HG03139 (cell line): ENCODE measurements around the gene GPX4.

ENCODE experiments used
- ATAC-seq: cut with Tn5 transposase; IDR thresholded peaks from one replicate; pipeline ENCODE4 v1.9.1; 2021; ENCODE audit not compliant: unreplicated experiment

GPX4 gene

DNA sequence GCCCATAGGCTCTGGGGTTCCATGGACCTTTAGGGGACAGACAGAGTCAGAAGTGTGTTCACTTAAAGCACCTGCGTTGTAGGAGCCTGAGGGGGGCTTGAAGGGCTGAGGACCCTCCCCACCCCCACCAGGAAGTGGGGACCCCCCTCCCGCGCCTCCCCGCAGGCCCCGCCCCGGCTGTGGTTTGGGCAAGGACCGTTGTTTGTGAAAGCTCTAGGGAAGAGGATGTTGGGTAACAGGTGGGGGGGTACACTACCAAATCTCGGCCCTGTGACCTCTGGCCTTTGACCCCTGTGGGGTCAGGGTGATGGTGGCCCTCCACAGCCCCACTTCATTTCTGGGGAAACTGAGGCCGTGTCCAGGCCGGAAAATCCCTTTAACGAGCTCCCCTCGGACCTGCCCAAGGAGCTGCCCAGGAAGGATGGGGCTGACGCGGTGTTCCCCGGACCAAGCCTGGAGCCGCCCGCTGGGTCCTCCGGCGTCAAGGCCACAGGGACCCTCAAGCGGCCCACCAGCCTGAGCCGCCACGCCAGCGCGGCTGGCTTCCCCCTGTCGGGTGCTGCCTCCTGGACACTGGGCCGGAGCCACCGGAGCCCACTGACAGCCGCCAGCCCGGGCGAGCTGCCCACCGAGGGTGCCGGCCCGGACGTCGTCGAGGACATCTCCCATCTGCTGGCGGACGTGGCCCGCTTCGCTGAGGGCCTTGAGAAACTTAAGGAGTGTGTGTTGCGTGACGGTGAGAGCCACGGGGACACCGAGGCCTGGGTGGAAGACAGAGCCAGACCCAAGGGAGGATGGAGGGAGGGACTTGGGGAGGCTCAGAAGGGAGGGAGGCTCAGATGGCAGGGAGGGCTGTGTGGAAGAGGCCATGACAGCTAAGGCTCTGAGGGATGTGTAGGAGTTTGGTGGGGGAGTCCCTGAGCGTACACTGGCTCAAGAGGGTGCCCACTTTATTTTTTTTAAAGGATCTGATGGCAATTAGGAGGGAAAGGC is 35.5 kb upstream of the GPX4 start:
- ATAC-seq: no peak

DNA sequence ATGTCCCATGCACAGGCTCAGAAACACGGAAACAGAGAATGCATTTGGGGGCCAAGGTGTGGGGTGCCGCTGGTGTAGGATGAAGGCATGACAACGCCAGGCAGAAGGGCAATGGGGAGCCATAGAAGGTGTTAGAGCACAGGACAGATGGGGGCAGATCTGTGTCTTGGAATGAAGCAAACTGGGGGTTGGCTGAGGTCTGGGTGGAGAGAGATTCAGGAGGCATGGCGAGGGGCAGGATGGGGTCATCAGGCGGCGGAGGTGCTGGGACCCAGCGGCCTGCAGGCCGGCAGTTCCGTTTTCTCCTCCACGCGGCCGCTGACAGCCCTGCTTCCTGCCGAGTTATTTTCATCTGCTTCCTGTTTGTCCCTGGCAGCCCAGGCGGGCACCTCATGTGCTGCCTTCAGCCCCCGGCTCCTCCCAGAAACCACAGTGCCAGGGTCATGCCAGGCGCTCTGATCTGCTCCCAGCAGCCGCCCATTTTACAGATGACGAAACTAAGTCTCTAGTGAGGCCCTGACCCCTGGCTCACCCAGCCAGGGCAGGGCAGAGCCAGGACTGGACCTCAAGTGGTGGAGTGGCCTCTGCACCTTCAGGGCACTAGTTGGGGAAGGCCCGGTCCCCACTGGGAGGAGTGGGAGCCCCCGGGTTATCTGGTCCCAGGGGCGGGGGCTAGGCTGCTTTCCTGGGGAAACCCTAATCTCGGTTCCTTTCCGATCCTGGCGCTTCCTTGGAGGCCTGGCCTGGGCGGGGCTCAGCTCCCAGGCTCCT is 34.6 kb upstream of the GPX4 start:
- ATAC-seq: no peak

DNA sequence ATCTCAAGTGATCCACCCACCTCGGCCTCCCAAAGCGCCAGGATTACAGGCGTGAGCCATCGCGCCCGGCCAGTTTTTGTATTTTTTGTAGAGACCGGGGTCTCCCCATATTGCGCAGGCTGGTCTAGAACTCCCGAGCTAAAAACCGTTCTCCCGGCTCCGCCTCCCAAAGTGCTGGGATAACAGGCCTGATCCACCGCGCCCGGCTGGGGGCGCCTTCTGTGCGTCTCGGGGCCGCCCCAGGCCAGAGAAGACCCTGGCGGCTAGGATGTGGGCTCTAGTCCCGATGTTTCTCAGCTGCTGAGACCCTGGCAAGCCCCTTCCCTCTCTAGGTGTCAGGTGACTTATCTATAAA is 33.2 kb upstream of the GPX4 start:
- no peak for ATAC-seq

DNA sequence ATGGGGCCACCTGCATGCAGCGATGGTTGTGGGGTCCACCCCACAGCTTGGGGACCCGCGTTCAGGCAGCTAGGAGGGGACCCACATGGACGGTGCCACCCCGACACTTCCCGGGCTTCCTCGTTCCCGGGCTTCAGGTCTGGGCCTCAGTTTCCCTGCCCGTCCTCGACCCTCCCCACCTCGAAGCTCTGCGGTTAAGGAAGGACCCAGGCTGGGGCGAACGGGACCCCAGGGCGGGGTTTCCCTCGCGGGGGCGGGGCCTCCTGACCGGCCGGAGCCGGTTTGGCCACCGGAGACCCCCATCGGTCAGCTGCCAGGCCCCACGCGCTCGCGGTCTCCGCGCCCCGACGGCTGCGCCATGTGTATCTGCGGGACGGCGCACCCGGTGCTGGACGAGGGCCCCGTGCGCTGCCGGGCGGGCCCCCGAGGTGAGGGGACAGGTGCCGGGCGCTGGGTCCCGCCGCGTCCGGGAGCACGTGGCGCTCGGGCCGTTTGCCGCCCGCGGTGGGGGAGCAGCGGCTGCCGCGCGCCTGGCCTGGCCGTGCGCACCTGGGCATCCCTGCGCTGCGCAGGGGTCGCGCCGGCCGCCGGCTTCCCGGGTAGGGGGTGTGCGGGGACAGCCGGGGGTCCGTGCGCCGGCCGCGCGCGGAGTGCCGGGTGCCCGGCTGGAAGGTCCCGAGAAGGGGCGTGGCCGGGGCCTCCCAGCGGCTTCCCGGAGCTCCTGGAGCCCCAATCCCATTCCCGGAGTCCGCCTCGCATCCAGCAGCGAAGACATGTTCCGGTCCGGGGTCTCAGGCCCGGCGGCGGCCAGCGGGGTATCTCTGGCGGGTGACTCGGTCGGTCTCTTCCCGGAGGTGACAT is 32.6 kb upstream of the GPX4 start:
- ATAC-seq: no peak

DNA sequence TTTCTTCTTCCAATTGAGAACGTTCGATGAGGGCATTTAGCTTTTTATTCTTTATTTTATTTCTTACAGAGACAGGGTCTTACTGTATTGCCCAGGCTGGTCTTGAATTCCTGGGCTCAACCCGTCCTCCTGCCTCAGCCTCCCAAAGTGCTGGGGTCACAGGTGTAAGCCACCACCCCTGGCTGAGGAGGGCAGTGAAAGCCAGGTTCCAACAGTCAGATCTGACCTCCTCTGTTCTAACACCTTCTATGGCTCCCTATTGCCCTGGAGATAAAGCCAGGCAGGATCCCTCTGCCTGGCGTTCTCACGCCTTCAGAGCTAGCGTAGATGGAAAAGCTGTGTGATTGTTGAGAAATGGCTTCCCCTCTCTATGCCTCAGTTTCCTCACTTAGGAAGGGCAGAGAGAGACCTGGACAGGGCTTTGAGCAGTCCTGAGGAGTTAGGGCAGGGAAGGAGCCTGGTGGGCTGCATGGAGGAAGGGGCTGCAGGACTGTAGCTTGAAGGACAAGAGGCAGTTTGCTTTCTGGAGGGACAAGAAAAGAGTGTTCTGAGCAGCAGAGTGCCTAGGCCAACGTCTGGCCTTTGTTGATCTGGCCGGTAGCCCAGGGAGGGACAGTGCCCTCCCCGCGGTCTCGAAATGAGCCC is 31.3 kb upstream of the GPX4 start:
- no peak for ATAC-seq

DNA sequence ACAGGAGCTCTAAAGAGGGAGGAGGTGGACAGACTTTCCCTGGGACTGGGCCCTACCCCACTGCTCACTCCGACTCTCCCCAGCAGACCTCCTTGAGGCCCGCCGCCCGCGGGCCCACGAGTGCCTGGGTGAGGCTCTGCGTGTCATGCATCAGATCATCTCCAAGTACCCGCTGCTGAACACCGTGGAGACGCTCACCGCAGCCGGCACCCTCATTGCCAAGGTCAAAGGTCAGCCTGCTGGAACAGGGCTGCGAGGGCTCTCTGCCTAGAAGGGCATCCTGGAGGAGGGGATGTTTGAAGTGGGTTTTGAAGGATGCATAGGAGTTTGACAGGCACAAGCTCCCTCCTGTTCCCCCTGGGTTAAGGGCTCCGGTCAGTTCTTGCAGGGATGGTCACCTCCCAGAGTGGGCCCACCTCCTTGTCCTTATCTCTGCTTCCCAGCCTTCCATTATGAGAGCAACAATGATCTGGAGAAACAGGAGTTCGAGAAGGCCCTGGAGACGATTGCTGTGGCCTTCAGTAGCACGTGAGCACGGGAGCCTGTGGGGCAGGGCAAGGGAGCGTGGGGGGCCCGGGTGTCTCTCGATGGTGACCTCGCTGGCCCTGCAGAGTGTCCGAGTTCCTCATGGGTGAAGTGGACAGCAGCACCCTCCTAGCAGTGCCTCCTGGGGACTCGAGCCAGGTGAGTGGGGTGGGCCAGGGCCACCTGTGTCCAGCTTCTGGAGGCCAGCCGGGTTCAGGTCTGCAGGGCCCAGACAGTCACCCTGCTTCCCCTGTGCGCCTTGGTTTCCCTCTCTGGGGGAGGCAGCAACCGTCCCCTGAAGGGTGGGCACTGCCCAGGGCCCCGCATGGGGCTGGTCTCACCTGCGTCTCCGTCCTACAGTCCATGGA is 30.5 kb upstream of the GPX4 start:
- no peak for ATAC-seq

DNA sequence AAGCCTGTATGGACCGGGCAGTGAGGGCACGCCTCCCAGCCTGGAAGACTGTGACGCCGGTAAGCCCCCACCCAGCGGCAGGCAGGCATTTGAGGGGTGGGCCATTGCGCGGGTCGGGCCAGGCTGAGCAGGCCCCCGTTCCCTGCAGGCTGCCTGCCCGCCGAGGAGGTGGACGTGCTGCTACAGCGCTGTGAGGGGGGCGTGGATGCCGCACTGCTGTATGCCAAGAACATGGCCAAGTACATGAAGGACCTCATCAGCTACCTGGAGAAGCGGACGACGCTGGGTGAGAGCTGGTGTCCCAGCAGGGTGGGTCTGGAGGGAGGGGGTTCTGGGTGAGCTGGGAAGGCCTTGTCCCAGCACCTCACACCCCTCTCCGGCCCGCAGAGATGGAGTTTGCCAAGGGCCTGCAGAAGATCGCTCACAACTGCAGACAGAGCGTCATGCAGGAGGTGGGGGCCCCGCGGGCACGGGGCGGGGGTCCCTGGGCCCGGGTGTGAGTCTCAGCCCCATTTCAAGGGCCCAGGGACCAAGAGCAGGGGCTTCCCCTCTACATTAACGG is 29.8 kb upstream of the GPX4 start:
- ATAC-seq: no peak

DNA sequence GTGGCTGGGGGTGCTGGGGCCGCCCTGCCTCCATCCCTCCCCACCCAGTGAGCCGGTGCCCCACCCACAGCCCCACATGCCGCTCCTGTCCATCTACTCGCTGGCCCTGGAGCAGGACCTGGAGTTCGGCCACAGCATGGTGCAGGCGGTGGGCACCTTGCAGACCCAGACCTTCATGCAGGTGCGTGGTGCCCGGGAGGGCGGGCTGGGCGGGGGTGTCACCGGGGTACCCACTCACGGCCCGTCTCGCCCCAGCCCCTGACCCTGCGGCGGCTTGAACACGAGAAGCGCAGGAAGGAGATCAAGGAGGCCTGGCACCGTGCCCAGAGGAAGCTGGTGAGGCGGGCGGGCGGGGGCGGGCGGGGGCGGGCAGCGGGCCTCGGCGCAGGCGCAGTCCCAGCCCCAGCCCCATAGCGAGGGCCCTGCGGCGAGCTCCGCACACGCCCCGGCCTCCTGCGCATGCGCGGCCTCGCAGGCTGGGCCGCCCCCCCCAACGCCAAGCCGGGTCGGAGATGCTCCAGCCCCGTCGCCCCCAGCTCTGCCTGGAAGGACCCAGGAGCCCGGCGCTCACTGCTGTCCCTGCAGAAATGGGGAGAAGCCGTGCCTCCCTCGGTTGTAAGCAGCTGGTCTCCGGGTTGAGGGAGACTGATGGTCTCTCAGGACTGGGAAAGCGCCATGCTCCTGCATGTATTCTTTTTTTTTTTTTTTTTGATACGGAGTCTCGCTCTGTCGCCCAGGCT is 29.1 kb upstream of the GPX4 start:
- ATAC-seq: no peak

DNA sequence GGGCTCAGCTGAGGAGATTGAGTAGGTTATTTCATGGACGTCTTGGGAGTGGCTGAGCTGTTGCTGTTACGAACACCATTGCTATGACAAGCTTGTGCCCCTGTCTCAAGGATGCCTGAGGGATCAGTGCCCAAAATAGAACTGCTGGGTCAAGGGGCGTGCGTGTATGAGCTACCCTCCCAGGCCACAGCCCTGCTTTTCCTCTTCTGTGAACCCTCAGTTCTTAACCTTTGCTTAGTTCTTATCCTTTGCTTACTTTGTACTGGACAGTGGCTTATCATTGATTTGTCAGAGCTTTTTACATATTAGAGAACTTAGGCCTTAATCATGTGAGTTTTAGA is 27.8 kb upstream of the GPX4 start:
- ATAC-seq: no peak

DNA sequence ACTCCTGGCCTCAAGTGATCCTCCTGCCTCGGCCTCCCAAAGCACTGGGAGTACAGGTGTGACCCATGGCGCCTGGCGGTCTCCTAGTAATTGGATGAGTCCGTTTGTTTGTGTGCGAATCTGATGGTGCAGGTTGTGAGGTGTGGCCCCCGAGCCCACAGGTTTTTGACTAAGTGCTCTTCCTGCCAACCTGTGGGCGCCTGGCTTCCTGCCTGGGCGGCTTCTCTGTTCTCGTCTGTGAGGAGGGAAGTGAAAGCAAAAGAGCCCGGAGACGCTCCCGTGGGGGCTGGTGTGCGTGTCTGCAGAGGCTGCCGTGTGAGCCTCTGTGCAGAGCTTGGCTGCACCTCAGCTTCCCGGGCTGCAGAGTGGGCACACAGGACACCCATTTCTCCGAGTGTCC is 26.8 kb upstream of the GPX4 start:
- peak; percentile 54 for ATAC-seq

DNA sequence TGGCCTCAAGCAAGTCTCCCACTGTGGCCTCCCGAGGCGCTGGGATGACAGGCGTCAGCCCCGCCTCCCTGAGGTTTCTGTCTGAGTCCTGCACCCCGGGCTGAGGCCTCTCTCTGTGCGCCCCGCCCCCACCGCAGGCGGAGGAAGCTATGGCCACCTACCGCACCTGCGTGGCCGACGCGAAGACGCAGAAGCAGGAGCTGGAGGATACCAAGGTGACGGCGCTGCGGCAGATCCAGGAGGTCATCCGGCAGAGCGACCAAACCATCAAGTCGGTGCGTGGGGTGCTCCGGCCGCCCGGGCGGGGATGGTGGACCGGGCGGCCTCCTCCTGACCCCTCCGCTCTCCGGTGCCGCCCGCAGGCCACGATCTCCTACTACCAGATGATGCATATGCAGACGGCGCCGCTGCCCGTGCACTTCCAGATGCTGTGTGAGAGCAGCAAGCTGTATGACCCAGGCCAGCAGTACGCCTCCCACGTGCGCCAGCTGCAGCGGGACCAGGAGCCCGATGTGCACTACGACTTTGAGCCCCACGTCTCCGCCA is 24.2 kb upstream of the GPX4 start:
- no peak for ATAC-seq

DNA sequence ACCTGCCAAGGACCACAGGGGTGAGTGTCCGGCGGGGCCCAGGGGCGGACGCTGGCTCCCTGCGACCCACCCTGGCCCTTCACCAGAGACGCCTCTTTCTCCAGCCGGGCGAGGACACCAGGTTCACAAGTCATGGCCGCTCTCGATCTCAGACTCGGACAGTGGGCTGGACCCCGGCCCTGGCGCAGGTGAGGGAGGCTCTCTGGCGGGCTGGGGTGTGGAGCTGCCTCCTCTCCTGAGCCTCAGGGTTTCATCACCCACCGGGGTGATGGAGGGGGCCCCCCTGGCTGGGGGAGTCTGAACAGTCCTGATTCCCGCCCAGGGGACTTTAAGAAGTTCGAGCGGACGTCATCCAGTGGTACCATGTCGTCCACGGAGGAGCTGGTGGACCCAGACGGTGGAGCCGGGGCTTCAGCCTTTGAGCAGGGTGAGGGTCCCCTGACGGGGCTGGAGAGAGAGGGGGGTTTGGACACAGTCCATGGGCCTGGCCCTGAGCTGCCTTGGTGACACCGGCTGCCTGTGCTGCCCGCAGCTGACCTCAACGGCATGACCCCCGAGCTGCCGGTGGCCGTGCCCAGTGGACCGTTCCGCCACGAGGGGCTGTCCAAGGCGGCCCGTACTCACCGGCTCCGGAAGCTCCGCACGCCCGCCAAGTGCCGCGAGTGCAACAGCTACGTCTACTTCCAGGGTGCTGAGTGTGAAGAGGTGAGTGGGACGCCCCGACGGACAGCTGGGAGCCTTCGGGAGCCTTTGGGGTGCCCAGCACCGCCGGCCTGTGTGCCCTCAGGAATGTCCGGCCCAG is 23.2 kb upstream of the GPX4 start:
- no peak for ATAC-seq

DNA sequence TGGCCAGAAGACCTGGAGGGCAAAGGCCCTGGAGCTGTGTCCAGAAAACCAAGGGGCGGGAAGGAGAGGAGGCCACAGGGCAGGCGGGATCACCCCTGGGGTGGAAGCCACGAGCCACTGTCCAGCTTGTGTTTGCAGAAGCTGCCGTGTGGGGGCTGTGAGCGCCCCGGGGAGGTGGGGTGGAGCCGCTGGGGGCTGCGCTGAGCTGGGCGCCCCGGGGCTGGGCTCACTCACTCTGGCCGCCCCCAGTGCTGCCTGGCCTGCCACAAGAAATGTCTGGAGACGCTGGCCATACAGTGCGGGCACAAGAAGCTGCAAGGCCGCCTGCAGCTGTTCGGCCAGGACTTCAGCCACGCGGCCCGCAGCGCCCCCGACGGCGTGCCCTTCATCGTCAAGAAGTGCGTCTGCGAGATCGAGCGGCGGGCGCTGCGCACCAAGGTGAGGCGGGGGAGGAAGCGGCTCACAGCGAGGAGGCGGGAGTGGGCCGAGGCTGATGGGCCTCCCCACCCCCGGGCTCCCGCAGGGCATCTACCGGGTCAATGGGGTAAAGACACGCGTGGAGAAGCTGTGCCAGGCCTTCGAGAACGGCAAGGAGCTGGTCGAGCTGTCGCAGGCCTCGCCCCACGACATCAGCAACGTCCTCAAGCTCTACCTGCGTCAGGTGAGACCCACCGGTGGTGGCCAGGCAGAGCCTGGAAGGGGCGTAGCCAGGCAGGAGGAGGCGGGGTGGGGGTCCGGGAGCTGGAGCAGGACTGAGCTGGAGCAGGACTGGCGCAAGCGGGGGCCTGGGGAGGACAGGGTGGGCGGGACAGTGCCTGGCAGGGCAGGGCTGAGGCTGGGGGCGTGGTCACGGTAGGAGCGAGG is 22.3 kb upstream of the GPX4 start:
- ATAC-seq: no peak

DNA sequence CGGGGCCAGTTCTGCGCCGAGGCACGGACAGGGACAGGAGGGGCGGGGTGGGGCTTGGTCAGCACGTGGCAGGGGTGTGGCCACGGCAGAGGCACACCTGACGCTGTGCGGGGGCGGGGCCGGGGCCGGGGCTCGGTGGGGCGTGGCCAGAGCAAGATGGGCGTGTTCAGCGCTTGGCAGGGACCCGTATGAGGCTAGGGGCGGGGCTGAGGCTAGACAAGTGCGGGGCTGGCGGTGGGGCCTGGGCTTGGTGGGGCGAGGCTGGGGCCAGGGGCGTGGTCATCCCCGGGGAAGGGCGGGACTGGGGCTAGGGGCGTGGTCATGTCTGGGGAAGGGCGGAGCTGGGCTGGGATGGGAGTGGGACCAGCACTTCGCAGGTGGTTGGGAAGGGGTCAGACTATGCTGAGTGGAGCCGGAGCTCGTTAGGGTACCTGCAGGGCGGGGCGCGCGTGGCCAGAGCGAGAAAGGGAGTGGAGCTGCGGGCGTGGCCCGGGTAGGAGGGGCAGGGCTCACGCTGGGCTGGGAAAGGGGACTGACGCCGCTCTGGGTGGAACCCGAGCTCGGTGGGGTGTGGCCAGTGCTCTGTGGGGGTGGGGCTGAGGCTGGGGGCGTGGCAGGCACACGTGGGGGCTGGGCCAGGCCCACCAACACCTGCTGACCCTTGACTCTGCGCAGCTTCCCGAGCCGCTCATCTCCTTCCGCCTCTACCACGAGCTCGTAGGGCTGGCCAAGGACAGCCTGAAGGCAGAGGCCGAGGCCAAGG is 21.4 kb upstream of the GPX4 start:
- ATAC-seq: no peak

DNA sequence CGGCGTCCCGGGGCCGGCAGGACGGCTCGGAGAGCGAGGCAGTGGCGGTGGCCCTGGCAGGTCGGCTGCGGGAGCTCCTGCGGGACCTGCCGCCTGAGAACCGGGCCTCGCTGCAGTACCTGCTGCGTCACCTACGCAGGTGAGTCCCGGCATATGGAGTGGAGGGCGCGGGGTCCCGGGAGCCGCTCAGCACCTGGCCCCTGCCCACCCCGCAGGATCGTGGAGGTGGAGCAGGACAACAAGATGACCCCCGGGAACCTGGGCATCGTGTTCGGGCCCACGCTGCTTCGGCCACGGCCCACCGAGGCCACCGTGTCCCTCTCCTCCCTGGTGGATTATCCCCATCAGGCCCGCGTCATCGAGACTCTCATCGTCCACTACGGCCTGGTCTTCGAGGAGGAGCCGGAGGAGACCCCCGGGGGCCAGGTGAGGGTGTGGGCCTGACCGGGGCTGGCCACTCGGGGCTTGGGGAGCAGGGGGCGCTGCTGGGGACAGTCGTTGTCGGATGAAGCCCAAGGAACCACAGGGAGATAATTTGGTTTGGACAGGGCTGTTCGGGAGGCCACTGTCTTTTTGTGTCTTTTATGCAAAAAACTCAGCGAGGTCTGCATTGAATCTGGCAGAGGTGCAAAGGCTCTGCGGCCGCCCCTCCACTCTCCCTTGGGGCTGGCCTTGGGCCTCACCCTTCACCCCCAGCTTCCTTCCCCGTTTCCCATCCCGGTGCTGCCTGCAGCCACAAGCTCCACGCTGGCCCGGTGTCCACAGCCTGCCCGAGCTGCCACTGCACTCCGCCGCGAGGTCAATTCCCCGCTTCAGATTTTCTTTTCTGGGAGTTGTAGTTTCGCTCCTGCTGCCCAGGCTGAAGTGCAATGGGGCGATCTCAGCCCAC is 20.6 kb upstream of the GPX4 start:
- ATAC-seq: no peak
